CD14-positive monocyte (primary cell): ENCODE data around the gene SCMH1. TPM values are rescaled to one million over a fixed set of nuclear protein-coding genes. Genes with fewer than 3 reads are reported as not detected.

Experiments used
- DNase-seq, 3 donors: peaks; one replicate each; pipeline ENCODE4 v3.0.0-alpha.2; 2011 to 2022
- H2AFZ ChIP-seq: 2 replicates; pipeline ENCODE4 v1.6.0; 2012; ENCODE audit warnings: mild to moderate bottlenecking, low read depth, low read length, inconsistent platforms; ENCODE audit not compliant: insufficient read depth, poor library complexity, severe bottlenecking
- H3K27ac ChIP-seq, 2 donors: 1 replicate in 1 of 2; 2 replicates in 1 of 2; pipeline ENCODE4 v1.5.1; 2012 to 2013; ENCODE audit warnings: low read length in 2 of 2, control low read depth in 1 of 2, inconsistent platforms in 1 of 2, low read depth in 1 of 2, mild to moderate bottlenecking in 1 of 2
- H3K27me3 ChIP-seq, 2 donors: one replicate each; pipeline versions ENCODE4 v1.6.0 to v1.6.1; 2011 to 2013; ENCODE audit warnings: low read length in 2 of 2; ENCODE audit not compliant: control insufficient read depth in 2 of 2, insufficient read depth in 2 of 2
- H3K36me3 ChIP-seq, 2 donors: replicated peaks in 1 of 2; 1 replicate in 1 of 2; 2 replicates in 1 of 2; pipeline versions ENCODE4 v1.5.1 to v1.6.1; 2012 to 2013; ENCODE audit warnings: low read length in 2 of 2, control low read depth in 1 of 2, inconsistent platforms in 1 of 2, mild to moderate bottlenecking in 1 of 2; ENCODE audit not compliant: insufficient read depth in 2 of 2, control insufficient read depth in 1 of 2
- H3K4me1 ChIP-seq, 2 donors: 1 replicate in 1 of 2; 2 replicates in 1 of 2; pipeline versions ENCODE4 v1.5.1 to v1.6.1; 2012 to 2013; ENCODE audit warnings: low read length in 2 of 2, control low read depth in 1 of 2, inconsistent platforms in 1 of 2, mild to moderate bottlenecking in 1 of 2, moderate library complexity in 1 of 2; ENCODE audit not compliant: insufficient read depth in 2 of 2, control insufficient read depth in 1 of 2
- H3K4me2 ChIP-seq: replicated peaks from 2 replicates; pipeline ENCODE3; 2012; ENCODE audit warnings: low read length, moderate library complexity, mild to moderate bottlenecking; ENCODE audit not compliant: poor library complexity, severe bottlenecking; ENCODE audit errors: extremely low read depth
- H3K4me3 ChIP-seq, 3 experiments: fragments of 200-600 bp in 1 of 3; sonication (generic) in 1 of 3; replicated peaks in 1 of 3; 1 replicate in 2 of 3; 2 replicates in 1 of 3; pipeline ENCODE4 v1.5.1; 2011 to 2013; ENCODE audit warnings: low read length in 3 of 3, mild to moderate bottlenecking in 3 of 3, control low read depth in 2 of 3, low read depth in 2 of 3, inconsistent platforms in 1 of 3, moderate library complexity in 1 of 3
- H3K79me2 ChIP-seq: 2 replicates; pipeline ENCODE4 v1.6.0; 2012; ENCODE audit warnings: mild to moderate bottlenecking, control low read depth, inconsistent platforms, low read length, moderate library complexity; ENCODE audit not compliant: insufficient read depth
- H3K9ac ChIP-seq: 2 replicates; pipeline ENCODE4 v1.6.0; 2017; ENCODE audit warnings: low read length, mild to moderate bottlenecking; ENCODE audit not compliant: insufficient read depth, poor library complexity, severe bottlenecking
- H3K9me3 ChIP-seq, 2 donors: replicated peaks in 1 of 2; 1 replicate in 1 of 2; 2 replicates in 1 of 2; pipeline versions ENCODE4 v1.5.1 to v1.6.1; 2012 to 2013; ENCODE audit warnings: low read length in 2 of 2, control low read depth in 1 of 2; ENCODE audit not compliant: control insufficient read depth in 1 of 2, insufficient read depth in 1 of 2
- H4K20me1 ChIP-seq: 2 replicates; pipeline ENCODE4 v1.6.0; 2012; ENCODE audit warnings: mild to moderate bottlenecking, low read length, control low read depth, moderate library complexity; ENCODE audit not compliant: insufficient read depth
- H3K27ac Mint-ChIP-seq, 7 donors: one replicate each; pipeline ENCODE4 v1.8.0; 2020; ENCODE audit warnings: mild to moderate bottlenecking in 7 of 7, mixed read lengths in 7 of 7, moderate library complexity in 6 of 7, inconsistent platforms in 2 of 7
- H3K27me3 Mint-ChIP-seq, 3 donors: one replicate each; pipeline ENCODE4 v1.8.0; 2021 to 2022; ENCODE audit warnings: low read depth in 3 of 3, mild to moderate bottlenecking in 3 of 3, mixed read lengths in 3 of 3, moderate library complexity in 3 of 3, inconsistent platforms in 1 of 3
- H3K36me3 Mint-ChIP-seq, 2 donors: one replicate each; pipeline ENCODE4 v1.8.0; 2020; ENCODE audit warnings: mixed read lengths in 2 of 2, inconsistent platforms in 1 of 2, mild to moderate bottlenecking in 1 of 2
- H3K4me1 Mint-ChIP-seq: one replicate; pipeline ENCODE4 v1.8.0; 2020; ENCODE audit warnings: mild to moderate bottlenecking, mixed read lengths
- H3K4me3 Mint-ChIP-seq, 2 donors: one replicate each; pipeline ENCODE4 v1.8.0; 2020; ENCODE audit warnings: mild to moderate bottlenecking in 2 of 2, mixed read lengths in 2 of 2, moderate library complexity in 1 of 2
- H3K9me3 Mint-ChIP-seq, 7 donors: one replicate each; pipeline ENCODE4 v1.8.0; 2020 to 2022; ENCODE audit warnings: mixed read lengths in 7 of 7, mild to moderate bottlenecking in 6 of 7, moderate library complexity in 6 of 7, inconsistent platforms in 2 of 7
- WGBS: methylation state at CpG from one replicate; pipeline ENCODE4 v1.1.5; 2013; ENCODE audit warnings: missing lambda C conversion rate; ENCODE audit not compliant: insufficient coverage; 5-methylcytosine and 5-hydroxymethylcytosine counted together
- intact Hi-C, 2 donors: fragments of 100-400 bp; cut with micrococcal nuclease; formaldehyde crosslinking; loops; one replicate each; pipeline versions ENCODE4 v1.15.0 to v1.15.1; 2023
- polyA plus RNA-seq, 3 donors: library from polyadenylated mRNA; depleted of rRNA in 1 of 3; unstranded in 2 of 3; stranded (reverse) in 1 of 3; fragments of 300-500 nt in 2 of 3; fragments of >200 nt in 1 of 3; fragmentation: Illumina TruSeq in 2 of 3; gene quantifications; 1 replicate in 2 of 3; 2 replicates in 1 of 3; pipeline ENCODE4 v1.2.3, GENCODE V29; 2012 to 2021
- TF ChIP-seq, protein P1 (sequence below): fragments of 200-600 bp; IDR thresholded peaks from one replicate; pipeline ENCODE4 v1.8.0; 2022; ENCODE audit warnings: antibody characterized with exemption, mild to moderate bottlenecking

SCMH1 gene
- polyA plus RNA-seq, 3 donors = 0.66 to 12.7 (median 0.74) TPM

DNA sequence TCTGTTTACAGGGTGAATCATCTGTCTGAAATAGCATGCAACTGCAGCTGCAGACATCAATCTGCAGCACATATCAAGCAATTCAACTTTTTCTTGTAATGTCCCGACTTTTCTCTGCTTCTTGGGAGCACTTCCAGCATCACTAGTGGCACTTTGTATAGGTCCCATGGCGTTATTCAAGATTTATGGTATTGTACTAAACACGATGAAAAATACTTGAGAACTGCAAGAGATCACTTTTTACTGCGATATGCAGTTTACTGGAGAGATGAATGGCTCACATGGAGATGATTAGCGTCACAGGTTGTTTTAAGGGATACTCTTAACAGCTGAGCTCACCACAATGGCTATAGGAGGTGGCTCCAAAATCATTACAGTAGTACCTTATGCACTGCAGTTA lies 7.2 kb upstream of the SCMH1 start:
- 100% methylated on average over 3 of the region's 5 CpGs for WGBS
- no peak overlapping the region for H3K27ac ChIP-seq
- no peaks in the 10 kb centered on the region for H3K36me3 ChIP-seq
- H3K79me2 ChIP-seq = no peaks in the 10 kb centered on the region
- H3K4me2 ChIP-seq = no peak overlapping the region
- Mint-ChIP-seq H3K9me3 (peaks cover 0 to 4% (median 3%) of the 10 kb centered on the region in 7 donors), H3K4me1 (peaks cover 2% of the 10 kb centered on the region), H3K36me3 (no peaks in the 10 kb centered on the region), H3K4me3 (no peak overlapping the region), H3K27ac (no peak overlapping the region), H3K27me3 (no peaks in the 10 kb centered on the region)
- no peak overlapping the region for H3K4me3 ChIP-seq
- TF ChIP-seq, protein P1, sequence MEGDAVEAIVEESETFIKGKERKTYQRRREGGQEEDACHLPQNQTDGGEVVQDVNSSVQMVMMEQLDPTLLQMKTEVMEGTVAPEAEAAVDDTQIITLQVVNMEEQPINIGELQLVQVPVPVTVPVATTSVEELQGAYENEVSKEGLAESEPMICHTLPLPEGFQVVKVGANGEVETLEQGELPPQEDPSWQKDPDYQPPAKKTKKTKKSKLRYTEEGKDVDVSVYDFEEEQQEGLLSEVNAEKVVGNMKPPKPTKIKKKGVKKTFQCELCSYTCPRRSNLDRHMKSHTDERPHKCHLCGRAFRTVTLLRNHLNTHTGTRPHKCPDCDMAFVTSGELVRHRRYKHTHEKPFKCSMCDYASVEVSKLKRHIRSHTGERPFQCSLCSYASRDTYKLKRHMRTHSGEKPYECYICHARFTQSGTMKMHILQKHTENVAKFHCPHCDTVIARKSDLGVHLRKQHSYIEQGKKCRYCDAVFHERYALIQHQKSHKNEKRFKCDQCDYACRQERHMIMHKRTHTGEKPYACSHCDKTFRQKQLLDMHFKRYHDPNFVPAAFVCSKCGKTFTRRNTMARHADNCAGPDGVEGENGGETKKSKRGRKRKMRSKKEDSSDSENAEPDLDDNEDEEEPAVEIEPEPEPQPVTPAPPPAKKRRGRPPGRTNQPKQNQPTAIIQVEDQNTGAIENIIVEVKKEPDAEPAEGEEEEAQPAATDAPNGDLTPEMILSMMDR = no peak
- H3K9me3 ChIP-seq = no peaks in the 10 kb centered on the region
- DNase-seq = no peak
- H3K9ac ChIP-seq = no peak overlapping the region
- H4K20me1 ChIP-seq = no peaks in the 10 kb centered on the region
- no peak overlapping the region for H2AFZ ChIP-seq
- no peaks in the 10 kb centered on the region for H3K27me3 ChIP-seq
- intact Hi-C loops = no loop called here
- H3K4me1 ChIP-seq = no peaks in the 10 kb centered on the region

DNA sequence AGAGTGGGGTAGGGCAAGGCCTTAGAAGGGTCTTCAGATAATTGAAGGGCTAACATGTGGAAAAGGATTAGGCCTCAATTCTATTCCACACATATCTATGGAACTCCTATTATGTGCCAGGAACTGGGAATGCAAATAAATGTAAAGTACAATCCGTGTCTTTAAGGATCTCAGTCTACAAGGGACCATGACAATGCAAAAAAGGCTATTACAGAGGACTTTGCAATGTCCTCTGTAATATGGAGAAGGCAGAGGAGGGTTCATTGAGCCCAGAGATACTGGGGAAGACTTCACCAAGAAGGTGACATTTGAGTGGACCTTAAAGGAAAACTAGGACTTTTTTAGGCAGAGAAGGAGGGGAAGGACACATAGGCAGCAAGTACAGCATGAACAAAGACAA lies 4.5 kb upstream of the SCMH1 start:
- peaks cover 0 to under 1% (median 0%) of the 10 kb centered on the region in 7 donors for H3K9me3 Mint-ChIP-seq
- Histone ChIP-seq H2AFZ (no peak overlapping the region), H3K27ac (no peak overlapping the region), H3K36me3 (no peaks in the 10 kb centered on the region), H3K27me3 (no peaks in the 10 kb centered on the region), H3K9ac (no peak overlapping the region), H3K4me2 (no peak overlapping the region), H3K4me3 (no peak overlapping the region), H3K79me2 (peaks cover 14% of the 10 kb centered on the region), H3K9me3 (no peaks in the 10 kb centered on the region), H3K4me1 (peaks cover 8 to 10% of the 10 kb centered on the region in 2 donors), H4K20me1 (no peaks in the 10 kb centered on the region)
- no peak overlapping the region for H3K4me3 Mint-ChIP-seq
- no peak overlapping the region for H3K27ac Mint-ChIP-seq
- intact Hi-C loops = no loop called here
- no peak for DNase-seq
- H3K4me1 Mint-ChIP-seq = peaks cover 12% of the 10 kb centered on the region
- TF ChIP-seq, protein P1 = no peak
- 0% methylated on average over 1 of the region's 1 CpG for WGBS
- no peaks in the 10 kb centered on the region for H3K36me3 Mint-ChIP-seq
- no peaks in the 10 kb centered on the region for H3K27me3 Mint-ChIP-seq
